Esophagus muscularis mucosa (tissue), 3 donors: ENCODE measurements around the gene ANOS1.

Source experiments
- EP300 ChIP-seq: sonication (generic); formaldehyde crosslinking; IDR thresholded peaks from one replicate; pipeline ENCODE4 v1.6.1; 2017; ENCODE audit warnings: antibody characterized with exemption
- TF ChIP-seq, protein P1 (sequence below), 3 experiments: fragments of 200-600 bp in 2 of 3; fragments of 450-650 bp in 1 of 3; sonication (generic) in 2 of 3; IDR thresholded peaks; one replicate each; pipeline ENCODE4 v1.5.1; 2017 to 2019; ENCODE audit warnings: antibody characterized with exemption in 3 of 3, mild to moderate bottlenecking in 2 of 3, moderate library complexity in 1 of 3

DNA sequence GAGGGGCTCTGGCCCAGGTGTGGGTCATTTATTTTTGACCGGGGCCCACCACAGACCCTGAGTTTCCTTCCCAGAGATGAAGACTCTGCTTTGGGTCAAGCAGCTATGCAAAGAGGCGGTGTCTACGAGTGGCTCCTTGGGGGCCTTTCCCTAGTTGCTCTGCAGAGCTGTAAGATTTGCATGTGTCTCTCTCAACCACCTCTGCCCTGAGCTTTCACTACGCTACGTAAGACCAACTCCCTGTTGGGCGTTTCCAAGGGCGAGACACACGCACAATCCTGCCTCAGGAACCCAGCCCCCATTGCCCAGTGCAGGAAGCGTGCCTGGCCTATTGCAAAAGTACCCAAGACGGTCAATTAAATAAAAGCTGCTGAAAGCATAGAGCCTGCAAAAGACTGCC lies 10.0 kb upstream of the ANOS1 start:
- TF ChIP-seq, protein P1, sequence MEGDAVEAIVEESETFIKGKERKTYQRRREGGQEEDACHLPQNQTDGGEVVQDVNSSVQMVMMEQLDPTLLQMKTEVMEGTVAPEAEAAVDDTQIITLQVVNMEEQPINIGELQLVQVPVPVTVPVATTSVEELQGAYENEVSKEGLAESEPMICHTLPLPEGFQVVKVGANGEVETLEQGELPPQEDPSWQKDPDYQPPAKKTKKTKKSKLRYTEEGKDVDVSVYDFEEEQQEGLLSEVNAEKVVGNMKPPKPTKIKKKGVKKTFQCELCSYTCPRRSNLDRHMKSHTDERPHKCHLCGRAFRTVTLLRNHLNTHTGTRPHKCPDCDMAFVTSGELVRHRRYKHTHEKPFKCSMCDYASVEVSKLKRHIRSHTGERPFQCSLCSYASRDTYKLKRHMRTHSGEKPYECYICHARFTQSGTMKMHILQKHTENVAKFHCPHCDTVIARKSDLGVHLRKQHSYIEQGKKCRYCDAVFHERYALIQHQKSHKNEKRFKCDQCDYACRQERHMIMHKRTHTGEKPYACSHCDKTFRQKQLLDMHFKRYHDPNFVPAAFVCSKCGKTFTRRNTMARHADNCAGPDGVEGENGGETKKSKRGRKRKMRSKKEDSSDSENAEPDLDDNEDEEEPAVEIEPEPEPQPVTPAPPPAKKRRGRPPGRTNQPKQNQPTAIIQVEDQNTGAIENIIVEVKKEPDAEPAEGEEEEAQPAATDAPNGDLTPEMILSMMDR (IDR thresholded peaks at IDR 0.05) = no peak
- TF ChIP-seq EP300 = no peak
